SK-N-DZ (cell line): ENCODE data around the gene ABCA2.
A peak's percentile ranks its signal among the peaks of the same experiment; 100 is the strongest.

Experiments
- DNase-seq: peaks from one replicate; pipeline ENCODE4 v3.0.0-alpha.2; 2015; ENCODE audit warnings: low spot score

Gene ABCA2

DNA sequence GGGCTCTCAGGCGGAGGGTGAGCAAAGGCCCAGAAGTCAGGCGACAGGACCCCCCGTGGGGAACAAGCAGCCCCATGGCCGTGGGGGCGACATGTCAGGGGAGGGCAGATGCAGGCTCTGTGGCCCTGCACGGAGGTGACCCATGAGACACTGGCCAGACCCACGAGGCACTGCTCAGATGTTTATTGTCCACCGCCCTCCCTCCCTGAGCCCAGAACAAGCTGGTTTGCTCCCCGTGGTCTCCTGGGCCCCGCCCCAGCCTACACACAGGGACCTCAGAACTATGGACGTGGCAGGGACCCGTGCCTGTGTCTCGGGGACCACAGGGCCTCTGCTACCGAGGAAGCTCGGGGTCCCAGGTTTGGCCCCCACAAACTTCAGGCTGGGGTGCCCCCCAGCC lies 2.0 kb upstream of the ABCA2 start:
- DNase-seq, result no peak

DNA sequence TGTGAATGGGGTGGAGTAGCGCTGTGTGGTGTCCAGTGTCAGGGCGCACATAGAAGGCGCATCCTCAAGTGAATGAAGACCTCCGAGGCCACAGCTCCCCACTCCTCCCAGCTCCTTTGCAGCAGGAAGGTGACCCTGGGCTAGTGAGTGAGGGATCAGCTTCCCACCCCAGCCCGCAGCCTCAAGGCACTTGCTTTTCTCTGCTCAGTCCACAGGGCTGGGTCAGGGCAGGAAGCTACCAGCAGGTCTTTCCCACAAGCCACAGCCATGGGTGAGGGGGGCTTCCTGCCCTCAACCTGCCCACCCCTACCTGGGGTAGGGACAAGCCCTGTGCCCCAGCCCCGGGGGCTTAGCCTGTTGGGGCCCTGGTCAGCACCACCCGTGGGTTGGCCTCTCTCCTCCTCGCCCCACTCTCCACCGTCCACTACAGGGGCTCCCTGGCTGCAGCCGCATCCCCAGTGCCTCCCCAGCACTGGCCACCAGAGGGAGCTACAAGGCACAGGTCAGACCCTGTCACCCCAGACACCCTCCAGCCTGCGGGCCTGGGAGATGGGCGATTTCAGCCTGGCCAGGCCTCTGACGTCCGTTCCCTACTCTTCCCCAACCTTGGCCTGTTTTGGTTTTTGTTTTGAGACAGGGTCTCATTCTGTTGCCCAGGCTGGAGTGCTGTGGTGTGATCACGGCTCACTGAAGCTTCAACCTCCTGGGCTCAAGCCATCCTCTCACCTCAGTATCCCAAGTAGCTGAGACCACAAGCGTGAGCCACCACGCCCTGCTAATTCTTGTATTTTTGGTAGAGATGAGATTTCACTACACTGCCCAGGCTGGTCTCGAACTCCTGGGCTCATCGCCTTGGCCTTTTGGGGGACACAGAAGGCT lies 1.3 kb upstream of the ABCA2 start:
- peak; percentile 80 for DNase-seq

DNA sequence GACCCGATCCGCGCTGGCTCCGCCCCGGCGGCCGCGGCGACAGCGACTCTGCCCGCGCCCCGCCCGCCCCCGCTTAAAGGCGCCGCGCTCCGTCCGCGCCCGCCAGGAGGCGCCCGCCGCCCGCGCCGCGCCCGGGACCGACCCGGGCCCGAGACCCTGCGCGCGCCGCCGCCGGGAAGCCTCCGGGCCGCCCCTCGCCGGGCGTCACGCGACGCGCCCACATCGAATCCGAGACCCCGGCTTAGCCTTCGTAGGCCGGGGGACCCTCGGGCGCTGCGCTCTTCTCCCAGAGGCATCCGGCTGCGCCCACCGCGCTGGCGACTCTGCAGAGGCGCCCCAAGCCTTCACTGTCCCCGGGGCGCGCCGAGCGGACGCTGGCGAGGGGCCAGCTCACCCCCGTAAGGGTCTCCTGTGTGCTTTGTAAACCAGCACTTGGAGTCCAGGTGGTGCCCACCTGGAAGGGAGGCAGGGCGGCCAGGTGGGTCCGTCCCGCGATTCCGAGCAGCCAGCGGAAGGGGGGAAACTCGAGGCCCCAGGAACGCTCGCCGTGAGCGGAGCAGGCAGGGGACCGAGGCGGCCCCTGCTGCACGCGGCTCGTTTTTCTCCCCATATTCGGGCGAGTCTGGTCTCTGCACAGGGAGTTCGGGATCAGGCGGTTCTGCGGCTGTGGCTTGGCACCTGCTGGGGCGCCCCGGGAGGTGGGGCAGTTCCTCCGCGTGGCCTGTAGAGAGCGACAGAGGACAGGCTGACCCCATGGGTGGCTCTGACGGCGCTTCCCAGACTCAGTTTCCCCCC lies 423 bp upstream of the ABCA2 start:
- peak; percentile 52 for DNase-seq

DNA sequence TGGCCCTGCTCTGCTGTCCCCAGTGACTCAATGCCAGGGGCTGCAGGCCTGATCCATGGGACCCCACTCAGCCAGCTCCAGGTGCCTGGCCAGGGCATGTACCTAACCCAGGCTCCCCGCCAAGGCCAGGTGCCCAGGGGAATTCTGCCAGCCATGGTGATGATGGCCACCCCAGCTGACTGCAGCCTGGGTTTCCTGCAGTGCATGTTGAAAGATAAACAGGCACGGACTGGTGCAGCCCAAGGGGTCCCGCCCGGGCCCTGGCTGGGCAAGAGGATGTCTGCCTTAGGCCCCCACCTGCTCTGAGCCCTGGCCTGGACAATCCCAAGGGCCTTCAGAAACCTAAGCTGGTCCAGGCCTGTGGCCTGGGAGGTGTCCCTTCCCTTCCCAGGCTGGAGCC lies 1.2 kb downstream of the ABCA2 start:
- no peak for DNase-seq

DNA sequence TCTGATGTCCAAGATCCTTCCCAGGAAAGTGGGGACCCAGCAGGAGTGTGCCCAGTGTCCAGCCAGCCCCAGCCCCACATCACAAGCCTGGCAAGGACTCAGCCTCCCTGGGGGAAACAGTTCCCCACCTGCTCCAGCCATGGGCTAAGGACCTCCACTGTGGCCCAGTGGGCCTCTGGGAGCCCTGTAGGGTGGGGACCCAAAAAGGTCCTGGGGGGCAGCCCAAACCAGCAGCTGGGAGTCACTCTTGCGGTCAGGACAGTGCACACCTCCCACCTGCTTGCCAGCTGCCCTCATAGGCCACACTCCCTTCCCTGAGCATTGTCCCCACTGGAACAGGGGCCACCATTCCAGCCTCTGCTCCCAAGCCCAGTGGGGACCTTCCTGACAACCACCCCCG lies 1.7 kb downstream of the ABCA2 start:
- no peak for DNase-seq

DNA sequence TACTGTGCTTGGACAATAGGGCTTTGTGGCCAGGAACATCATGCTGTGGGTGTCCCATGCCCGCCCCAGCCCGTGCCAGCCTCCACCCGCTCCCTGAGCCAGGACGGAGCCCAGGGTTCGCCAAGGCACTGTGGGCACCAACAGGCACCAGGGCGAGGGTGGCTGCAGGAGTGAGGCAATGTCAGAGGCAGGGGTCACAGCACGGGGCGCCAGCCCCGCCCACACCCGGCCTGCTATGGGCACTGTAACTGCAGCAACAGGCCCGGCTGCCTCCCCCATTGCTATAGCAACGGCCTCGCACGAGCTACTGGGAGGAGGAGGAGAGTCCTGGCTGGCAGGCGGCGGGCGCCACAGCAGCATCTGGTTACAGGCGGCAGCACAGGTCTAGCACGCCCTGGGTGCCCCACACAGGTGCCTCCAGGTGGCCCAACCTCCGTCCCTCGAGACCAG lies 2.5 kb downstream of the ABCA2 start:
- DNase-seq, result peak; percentile 72

DNA sequence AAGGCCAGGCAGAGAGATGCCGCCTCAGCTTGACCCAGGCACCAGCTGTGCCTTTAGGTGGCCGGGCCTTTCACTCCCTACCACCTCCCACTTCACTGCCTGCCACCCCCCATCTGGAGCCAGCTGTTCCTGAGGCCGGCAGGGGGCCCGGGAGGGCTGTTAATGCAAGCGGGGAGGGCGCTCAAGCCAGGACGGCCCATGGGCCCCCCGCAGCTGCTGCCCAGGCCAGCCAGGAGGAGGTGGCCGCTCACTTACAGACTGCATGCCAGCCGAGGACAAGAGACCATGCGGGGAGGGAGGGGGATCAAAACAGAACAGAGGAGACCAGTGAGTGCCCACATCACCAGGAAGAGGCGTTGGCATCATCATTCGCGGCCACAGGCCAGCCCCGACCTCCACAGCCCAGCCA lies 4.5 kb downstream of the ABCA2 start:
- no peak for DNase-seq

DNA sequence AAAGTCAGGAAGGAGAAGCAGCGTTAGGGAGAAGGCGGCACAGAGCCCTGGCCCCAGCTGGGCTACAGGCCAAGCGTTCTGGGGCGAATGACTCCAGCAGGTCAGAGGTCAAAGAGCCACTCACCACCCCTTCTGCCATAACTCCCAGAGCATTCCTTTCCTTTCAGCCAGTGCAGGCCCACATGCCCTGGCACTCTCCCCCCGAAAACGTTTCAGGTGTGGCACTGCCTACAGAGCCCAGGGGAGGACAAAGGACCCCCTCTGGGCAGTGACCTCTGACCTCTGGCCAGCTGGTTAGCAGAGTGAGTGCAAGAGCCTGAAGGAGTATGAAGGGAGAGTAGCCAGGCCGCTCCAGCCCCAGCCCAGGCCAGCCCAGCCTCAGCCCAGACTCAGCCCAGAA lies 4.9 kb downstream of the ABCA2 start:
- DNase-seq, result no peak

DNA sequence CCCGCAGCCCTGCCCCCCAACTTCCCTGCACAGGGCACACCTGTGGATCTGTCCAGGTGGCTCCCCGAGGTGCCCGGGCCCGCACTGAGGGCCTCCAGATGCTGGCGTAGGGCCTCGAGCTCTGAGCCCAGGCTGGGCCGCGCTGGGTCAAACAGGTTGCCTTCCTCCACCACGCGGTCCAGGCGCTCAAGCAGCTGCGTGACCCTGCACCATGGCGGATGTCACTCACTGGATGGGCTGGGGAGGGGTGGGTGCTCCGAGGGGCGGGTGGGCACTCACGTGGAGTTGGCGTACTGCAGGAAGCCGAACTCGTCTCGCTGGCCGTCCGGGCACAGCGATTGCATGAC lies 5.4 kb downstream of the ABCA2 start:
- no peak for DNase-seq

DNA sequence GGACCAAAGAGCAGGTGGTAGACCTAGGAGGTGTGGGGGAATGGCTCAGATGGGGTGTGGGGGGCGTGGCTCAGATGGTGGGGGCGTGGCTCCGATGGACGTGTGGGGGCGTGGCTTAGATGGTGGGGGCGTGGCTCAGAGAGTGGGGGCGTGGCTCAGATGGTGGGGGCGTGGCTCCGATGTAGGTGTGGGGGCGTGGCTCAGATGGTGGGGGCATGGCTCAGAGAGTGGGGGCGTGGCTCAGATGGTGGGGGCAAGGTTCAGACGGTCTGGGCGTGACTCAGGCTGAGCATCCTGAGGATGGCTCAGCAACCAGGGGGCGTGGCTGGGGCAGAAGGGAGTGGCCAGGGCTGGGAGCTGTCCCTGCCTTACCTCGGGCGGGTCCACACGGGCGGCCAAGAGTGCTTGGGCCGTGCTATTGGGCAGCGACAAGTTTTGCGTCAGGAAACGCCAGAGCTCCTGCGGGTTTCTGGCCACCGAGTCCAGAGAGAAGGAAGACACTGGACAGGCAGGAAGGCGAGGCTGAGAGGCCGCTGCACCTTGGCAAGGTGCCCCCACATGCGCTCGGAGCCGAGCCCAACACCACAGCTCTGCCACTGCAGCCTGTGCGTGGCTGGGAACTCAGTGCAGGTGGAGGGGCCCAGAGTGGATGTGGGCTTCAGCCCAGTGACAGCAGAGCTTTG lies 5.9 kb downstream of the ABCA2 start:
- DNase-seq, result no peak

DNA sequence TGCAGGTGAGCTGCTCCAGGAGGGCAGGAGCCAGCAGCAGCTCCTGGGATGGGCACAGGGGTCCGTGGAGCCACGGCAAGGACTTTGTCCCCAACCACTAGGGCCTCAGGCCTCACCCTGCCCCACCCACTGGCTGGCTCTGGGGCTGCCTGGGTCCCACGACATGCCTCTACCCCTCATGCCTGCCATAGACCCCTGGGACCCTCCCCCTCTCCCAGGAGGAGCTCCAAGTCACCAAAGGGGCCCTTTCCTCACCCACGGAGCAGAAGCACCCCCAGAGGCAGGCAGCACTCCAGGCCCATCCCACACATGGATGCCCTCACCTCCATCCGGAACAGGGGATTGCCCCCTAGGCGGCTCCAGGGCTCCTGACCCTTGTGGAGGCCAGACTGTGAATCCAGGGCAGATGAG lies 6.5 kb downstream of the ABCA2 start:
- DNase-seq, result no peak

DNA sequence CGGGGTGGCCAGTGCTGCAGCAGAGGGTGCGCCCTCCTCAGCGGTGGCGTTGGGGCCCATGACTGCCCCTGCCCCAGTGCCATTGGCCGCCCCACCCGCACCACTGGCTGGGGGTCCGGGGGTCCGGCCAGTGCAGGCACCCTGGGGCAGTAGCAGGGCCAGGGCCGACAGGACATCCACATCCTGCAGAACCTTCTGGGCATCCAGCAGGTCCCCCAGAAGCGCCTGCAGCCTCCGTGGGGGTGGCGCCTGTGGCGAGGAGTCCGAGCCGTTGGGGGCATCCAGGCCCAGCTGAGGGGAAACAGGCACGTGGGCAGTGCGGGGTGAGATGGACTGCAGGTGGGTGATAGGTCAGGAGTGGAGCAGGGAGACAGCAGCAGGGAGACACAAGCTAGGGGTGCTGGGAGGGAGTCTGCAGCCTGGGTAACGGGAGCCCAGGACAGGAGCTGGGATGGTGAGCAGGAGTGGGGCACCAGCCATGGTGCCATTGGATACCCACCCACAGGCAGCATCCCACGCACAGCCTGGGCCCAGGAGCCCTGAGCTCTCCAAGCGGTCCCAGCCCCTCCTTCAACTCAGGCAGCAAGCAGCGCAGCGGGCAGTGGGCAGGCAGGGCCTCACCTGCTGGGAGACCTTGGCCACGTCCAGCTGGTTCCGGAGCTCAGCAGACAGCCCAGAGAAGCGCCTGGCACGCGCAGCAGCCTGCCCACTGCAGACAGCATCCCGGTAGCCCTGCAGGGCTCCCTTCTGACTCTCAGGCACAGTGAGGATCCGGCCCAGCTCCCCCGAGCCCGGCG lies 7.1 kb downstream of the ABCA2 start:
- no peak for DNase-seq

DNA sequence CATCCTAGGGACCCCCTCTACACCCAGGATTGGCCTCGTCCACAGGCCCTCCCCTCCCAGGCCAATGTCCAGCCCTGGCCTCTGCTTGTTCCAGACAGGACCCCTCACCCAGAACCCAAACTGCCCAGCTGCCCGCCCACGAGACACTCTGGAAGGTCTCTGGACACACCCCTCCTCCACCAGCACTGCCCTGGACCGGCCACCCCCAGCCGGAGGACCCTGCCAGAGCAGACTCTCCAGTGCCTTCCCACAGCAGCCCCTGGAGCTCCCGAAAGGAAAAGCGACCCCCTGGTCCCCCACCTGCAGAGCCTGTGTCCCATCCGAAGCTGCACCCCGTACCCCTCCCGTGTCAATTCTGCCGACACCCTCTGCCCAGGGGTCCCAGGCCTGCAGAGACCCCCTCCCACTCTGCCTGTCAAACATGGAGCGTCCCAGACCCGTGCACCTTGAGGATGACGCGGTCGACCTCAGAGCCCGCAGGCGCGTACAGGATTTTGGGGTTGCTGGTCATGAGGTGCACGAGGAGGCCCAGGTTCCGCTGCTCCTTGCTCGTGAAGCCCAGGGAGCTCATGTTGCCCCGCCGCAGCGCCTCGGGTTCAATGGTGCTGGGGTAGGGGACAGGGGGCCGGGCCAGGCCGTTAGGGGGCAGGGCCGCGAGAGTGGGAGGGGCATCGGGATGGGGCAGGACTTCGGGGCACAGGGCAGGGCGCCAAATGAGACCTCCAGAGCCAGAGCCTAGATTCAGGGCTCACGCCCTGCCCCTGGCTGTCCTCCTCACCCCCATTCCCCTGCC lies 8.0 kb downstream of the ABCA2 start:
- no peak for DNase-seq

DNA sequence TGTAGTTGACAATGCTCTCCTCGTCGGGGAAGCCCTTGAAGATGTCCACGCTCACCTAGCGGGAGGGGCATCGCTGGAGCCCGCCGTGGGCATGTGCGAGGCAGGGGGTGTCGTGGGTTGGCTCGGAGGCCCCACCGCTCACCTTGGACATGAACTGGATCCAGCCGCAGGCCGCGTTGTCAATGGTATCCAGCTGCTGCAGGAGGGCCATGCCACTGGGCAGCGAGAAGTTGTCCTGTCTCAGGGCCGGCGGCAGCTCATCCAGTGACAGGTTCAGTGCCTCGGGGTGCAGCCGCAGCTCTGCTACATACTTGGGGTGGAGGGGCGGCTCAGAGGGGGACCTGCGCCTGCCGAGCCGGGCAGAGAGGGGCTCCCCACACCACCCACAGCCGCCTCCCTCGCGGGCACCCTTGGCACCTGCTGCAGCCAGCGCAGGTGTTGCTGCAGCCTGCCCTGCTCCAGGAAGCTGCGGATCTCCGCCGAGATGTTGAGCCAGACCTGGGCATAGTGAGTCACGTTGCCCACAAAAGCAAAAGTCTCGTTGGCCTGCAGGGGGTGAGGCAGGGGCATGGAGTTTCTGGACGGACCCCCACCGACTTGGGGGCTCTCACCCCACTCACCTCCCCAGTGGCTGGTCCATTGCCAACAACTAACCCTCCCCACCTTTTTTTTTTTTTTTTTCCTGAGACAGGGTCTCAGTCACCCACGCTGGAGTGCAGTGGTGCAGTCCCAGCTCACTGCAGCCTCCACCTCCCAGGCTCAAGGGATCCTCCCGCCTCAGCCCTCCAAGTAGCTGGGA lies 9.1 kb downstream of the ABCA2 start:
- DNase-seq, result no peak

DNA sequence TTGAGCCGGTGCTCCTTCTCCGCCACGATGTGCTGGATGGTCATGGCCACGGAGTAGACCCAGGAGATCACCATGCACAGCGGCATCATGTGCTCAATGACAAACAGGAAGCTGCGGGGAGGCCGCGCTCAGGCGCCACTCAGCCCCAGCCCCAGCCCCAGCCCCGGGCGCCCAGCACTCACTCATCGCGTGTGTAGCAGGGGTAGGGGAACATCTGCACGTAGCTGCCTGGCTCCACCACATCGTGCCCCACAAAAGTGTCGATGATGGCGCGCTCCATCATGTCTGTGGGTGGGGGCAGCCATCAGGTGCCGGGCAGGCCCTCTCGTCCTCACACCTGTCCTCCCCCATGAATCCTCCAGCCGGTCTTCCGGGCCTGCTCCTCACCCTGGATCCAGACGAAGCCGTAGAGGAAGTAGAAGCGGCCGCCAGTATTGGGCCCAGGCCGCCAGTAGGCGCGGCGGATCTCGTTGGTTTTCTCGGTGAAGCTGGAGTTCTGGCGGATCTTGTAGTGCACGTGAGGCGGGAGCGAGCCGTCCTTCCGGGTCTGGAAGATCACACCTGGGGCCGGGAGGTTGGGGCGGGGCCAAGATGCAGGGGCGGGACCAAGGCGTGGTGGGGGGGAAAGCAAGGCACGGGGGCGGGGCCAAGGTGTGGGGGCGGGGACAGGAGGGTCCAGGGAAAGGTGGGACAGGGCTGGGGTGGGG lies 10.1 kb downstream of the ABCA2 start:
- no peak for DNase-seq

DNA sequence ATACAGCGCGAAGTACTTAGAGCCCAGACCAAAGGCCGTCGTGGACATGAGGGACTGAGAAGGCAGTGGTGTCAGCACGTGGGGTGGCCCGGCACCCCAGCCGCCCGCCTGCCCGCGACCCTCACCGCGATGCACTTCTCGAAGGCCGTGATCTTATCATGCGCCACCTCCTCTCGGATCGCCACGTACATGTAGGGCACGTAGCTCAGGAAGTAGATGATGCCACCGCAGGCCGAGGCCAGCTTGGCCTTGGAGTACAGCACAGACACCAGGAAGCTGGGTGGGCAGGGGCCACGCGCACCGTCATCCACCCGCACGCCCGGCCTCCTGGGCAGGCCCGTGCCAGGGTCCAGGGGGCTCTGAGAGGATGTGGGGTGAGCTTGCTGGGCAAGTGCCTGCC lies 11.0 kb downstream of the ABCA2 start:
- DNase-seq, result no peak

DNA sequence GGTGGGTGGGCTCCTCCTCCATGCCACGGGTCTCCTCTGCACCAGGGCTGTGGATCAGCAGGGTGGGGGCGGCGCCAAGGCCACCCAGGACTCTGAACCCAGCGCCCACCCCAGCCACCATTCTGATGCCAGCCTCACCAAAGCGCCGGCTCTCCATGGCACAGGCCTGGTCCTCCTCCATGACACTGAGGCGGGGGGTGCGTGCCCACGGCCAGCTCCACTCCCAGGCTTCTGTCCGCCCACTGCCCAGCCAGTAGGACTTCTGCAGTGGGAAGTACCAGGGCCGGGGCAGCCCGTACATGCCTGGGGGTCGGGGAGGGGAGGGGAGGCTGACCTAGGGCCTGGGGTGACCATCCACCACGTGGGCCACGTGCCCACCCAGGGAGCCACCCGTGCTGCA lies 11.6 kb downstream of the ABCA2 start:
- DNase-seq, result no peak

DNA sequence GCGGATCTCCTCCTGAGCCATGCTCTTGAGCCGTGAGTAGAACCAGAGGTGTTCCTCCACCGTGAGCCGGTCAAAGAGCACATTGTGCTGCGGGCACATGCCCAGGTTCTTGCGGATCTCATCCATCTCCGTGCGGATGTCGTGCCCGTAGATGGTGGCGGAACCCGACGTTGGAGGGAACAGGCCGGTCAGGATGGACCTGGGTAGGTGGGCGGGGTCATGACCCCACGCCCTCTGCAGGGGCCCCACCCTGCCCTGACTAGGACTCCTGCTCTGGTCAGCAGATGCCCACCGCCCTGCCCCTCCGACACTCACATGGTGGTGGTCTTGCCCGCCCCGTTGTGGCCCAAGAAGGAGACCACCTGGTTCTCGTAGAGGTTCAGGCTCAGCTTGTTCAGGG lies 12.1 kb downstream of the ABCA2 start:
- DNase-seq, result no peak

DNA sequence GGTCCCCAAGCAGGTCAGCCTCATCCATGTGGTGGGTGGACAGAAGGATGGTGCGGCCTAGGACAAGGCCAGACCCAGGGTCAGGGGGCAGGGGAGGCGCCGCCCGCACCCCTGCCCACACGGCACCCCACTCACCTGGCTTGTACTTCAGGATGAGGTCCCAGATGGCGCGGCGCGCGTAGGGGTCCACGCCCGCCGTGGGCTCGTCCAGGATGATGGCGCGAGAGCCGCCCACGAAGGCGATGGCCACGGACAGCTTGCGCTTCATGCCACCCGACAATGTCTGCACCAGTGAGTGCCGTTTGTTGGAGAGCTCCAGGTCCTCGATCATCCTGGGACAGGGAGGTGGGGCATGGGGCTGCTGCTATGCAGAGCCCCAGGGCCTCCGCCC lies 12.5 kb downstream of the ABCA2 start:
- no peak for DNase-seq
